SK-N-SH (cell line): Measurements from ENCODE around the gene NADSYN1. TPM values are rescaled to one million over a fixed set of nuclear protein-coding genes. Genes with fewer than 3 reads are reported as not detected.

ENCODE experiments used
- CTCF ChIA-PET: fragments of 300-600, 350-600 bp; formaldehyde crosslinking; extraction: SDS; loops from one replicate; lab custom pipeline; 2021; lab: Yijun Ruan, JAX
- POLR2A ChIA-PET: fragments of 350-600 bp; sonication (Branson Sonifier 250); formaldehyde crosslinking; extraction: SDS; loops from one replicate; lab custom pipeline; 2020; ENCODE audit warnings: antibody characterized with exemption, inconsistent platforms; lab: Yijun Ruan, JAX
- DNase-seq: peaks from one replicate; pipeline ENCODE4 v3.0.0; 2012
- H2AFZ ChIP-seq: fragments of 200-600 bp; sonication (generic); 2 replicates; pipeline ENCODE4 v1.8.1; 2016; ENCODE audit warnings: antibody characterized with exemption, mild to moderate bottlenecking, low read depth
- H3F3A ChIP-seq: fragments of 200-600 bp; sonication (generic); replicated peaks from 2 replicates; pipeline ENCODE3; 2016; ENCODE audit warnings: antibody characterized with exemption, mild to moderate bottlenecking; ENCODE audit not compliant: insufficient read depth
- H3K27ac ChIP-seq, 2 experiments: fragments of 200-500 bp in 1 of 2; fragments of 200-600 bp in 1 of 2; sonication (Bioruptor generic) in 1 of 2; sonication (generic), shearing (Covaris generic) in 1 of 2; 2 replicates each; pipeline versions ENCODE4 v1.5.1 to v1.6.1; 2014 to 2016; ENCODE audit warnings: low read depth in 2 of 2, inconsistent platforms in 1 of 2, low read length in 1 of 2, mild to moderate bottlenecking in 1 of 2, mixed read lengths in 1 of 2
- H3K27me3 ChIP-seq: fragments of 200-600 bp; sonication (generic), shearing (Covaris generic); 2 replicates; pipeline ENCODE4 v1.6.1; 2016; ENCODE audit warnings: mixed run types; ENCODE audit not compliant: insufficient read depth
- H3K36me3 ChIP-seq, 2 experiments: fragments of 200-500 bp in 1 of 2; fragments of 200-600 bp in 1 of 2; sonication (Bioruptor generic) in 1 of 2; sonication (generic) in 1 of 2; replicated peaks in 1 of 2; 2 replicates each; pipeline versions ENCODE3 to v1.5.1; 2014 to 2016; ENCODE audit warnings: low read length in 1 of 2, mild to moderate bottlenecking in 1 of 2; ENCODE audit not compliant: insufficient read depth in 2 of 2, control insufficient read depth in 1 of 2
- H3K4me1 ChIP-seq, 2 experiments: fragments of 200-500 bp in 1 of 2; fragments of 200-600 bp in 1 of 2; sonication (Bioruptor generic) in 1 of 2; sonication (generic), shearing (Covaris generic) in 1 of 2; 2 replicates each; pipeline versions ENCODE4 v1.5.1 to v1.6.1; 2014 to 2016; ENCODE audit warnings: low read depth in 1 of 2, low read length in 1 of 2, mixed run types in 1 of 2; ENCODE audit not compliant: insufficient read depth in 2 of 2, control insufficient read depth in 1 of 2
- H3K4me2 ChIP-seq: fragments of 200-600 bp; sonication (generic), shearing (Covaris generic); 2 replicates; pipeline ENCODE4 v1.6.1; 2017; ENCODE audit warnings: mixed run types
- H3K4me3 ChIP-seq, 2 experiments: fragments of 200-500 bp in 1 of 2; fragments of 200-600 bp in 1 of 2; sonication (Bioruptor generic) in 1 of 2; sonication (generic), shearing (Covaris generic) in 1 of 2; 2 replicates each; pipeline versions ENCODE4 v1.5.1 to v1.8.1; 2014 to 2016; ENCODE audit warnings: low read depth in 2 of 2, inconsistent platforms in 1 of 2, low read length in 1 of 2, mild to moderate bottlenecking in 1 of 2, mixed read lengths in 1 of 2, moderate library complexity in 1 of 2
- H3K79me2 ChIP-seq: fragments of 200-600 bp; sonication (generic); 2 replicates; pipeline ENCODE4 v1.8.1; 2017; ENCODE audit warnings: mild to moderate bottlenecking; ENCODE audit not compliant: insufficient read depth
- H3K9ac ChIP-seq: fragments of 200-600 bp; sonication (generic); 2 replicates; pipeline ENCODE4 v1.6.1; 2017; ENCODE audit warnings: mixed run types
- H3K9me2 ChIP-seq: fragments of 200-600 bp; sonication (generic); 2 replicates; pipeline ENCODE4 v1.6.1; 2017; ENCODE audit warnings: mixed run types
- H3K9me3 ChIP-seq: fragments of 200-600 bp; sonication (generic); 2 replicates; pipeline ENCODE4 v1.6.1; 2017; ENCODE audit warnings: mixed run types, mild to moderate bottlenecking, moderate library complexity
- H4K20me1 ChIP-seq: fragments of 200-600 bp; sonication (generic); 2 replicates; pipeline ENCODE4 v1.6.1; 2017; ENCODE audit warnings: mild to moderate bottlenecking, mixed run types; ENCODE audit not compliant: insufficient read depth
- GABPA ChIP-seq: IDR thresholded peaks from 2 replicates; pipeline ENCODE4 v1.4.0; 2012; ENCODE audit warnings: low read depth, mild to moderate bottlenecking
- IRF3 ChIP-seq: fragments of 150-350 bp; IDR thresholded peaks from 2 replicates; pipeline ENCODE4 v1.6.1; 2016; ENCODE audit warnings: mild to moderate bottlenecking, low read depth, low read length
- MAX ChIP-seq: IDR thresholded peaks from 2 replicates; pipeline ENCODE4 v1.4.0; 2012; ENCODE audit warnings: low read depth
- MEF2A ChIP-seq: IDR thresholded peaks from 2 replicates; pipeline ENCODE4 v1.4.0; 2012; ENCODE audit warnings: low read depth, borderline replicate concordance
- MXI1 ChIP-seq: IDR thresholded peaks from 2 replicates; pipeline ENCODE4 v1.6.1; 2012; ENCODE audit warnings: mild to moderate bottlenecking, low read depth, low read length, improper control_type of control experiment
- NRF1 ChIP-seq: IDR thresholded peaks from 2 replicates; pipeline ENCODE4 v1.6.1; 2012; ENCODE audit warnings: low read depth, mild to moderate bottlenecking, low read length
- POLR2AphosphoS5 ChIP-seq: IDR thresholded peaks from 2 replicates; pipeline ENCODE4 v1.6.1; 2012; ENCODE audit warnings: low read depth, low read length
- RCOR1 ChIP-seq: fragments of 150-350 bp; IDR thresholded peaks from 2 replicates; pipeline ENCODE4 v1.6.1; 2017; ENCODE audit warnings: antibody characterized with exemption, low read length
- REST ChIP-seq: IDR thresholded peaks from 2 replicates; pipeline ENCODE4 v1.6.1; 2012; ENCODE audit warnings: mild to moderate bottlenecking, low read depth, low read length, moderate library complexity
- RFX5 ChIP-seq: IDR thresholded peaks from 2 replicates; pipeline ENCODE4 v1.6.1; 2012; ENCODE audit warnings: mild to moderate bottlenecking, improper control_type of control experiment, low read length
- TCF12 ChIP-seq: IDR thresholded peaks from 2 replicates; pipeline ENCODE4 v1.4.0; 2012
- TEAD4 ChIP-seq: IDR thresholded peaks from 2 replicates; pipeline ENCODE4 v1.4.0; 2012; ENCODE audit warnings: mild to moderate bottlenecking, borderline replicate concordance; ENCODE audit not compliant: insufficient read depth
- USF2 ChIP-seq: fragments of 150-350 bp; IDR thresholded peaks from 2 replicates; pipeline ENCODE4 v1.6.1; 2017; ENCODE audit warnings: antibody characterized with exemption, low read length, low read depth, borderline replicate concordance
- ZBTB33 ChIP-seq: IDR thresholded peaks from 2 replicates; pipeline ENCODE4 v1.4.0; 2012; ENCODE audit warnings: low read depth, borderline replicate concordance
- WGBS: methylation state at CpG from one replicate; pipeline ENCODE4 v1.1.6; 2017; ENCODE audit warnings: low lambda C conversion rate; 5-methylcytosine and 5-hydroxymethylcytosine counted together
- polyA plus RNA-seq, 3 experiments: library from polyadenylated mRNA; depleted of rRNA; stranded (reverse); fragments of >200 nt; gene quantifications; 2 replicates each; pipeline ENCODE4 v1.2.3, GENCODE V29; 2012

Gene NADSYN1
- polyA plus RNA-seq, 1 of the 3 experiments (the other 2 are of a cell fraction): 62.5 TPM

GRCh38 chr11:71474771-71475483 is 21.9 kb downstream of the NADSYN1 start:
- no peak for TF ChIP-seq TCF12
- no peak for TF ChIP-seq TEAD4
- TF ChIP-seq MEF2A: no peak
- TF ChIP-seq MAX: no peak
- TF ChIP-seq POLR2AphosphoS5: no peak
- TF ChIP-seq REST: no peak
- TF ChIP-seq RFX5: no peak
- TF ChIP-seq NRF1: no peak
- no peak for TF ChIP-seq MXI1
- TF ChIP-seq USF2: no peak
- TF ChIP-seq, all 33 proteins: peak for 0
- Histone ChIP-seq H3K79me2 (no peaks in the 10 kb centered on the region), H3K9me2 (no peaks in the 10 kb centered on the region), H3K27ac (no peak overlapping the region), H3K27me3 (no peaks in the 10 kb centered on the region), H3K4me1 (no peaks in the 10 kb centered on the region), H3K4me2 (no peak overlapping the region), H3K9me3 (no peaks in the 10 kb centered on the region), H3F3A (no peaks in the 10 kb centered on the region), H3K36me3 (peaks cover 6 to 75% of the 10 kb centered on the region in 2 experiments), H2AFZ (no peak overlapping the region), H3K4me3 (no peak overlapping the region), H3K9ac (no peak overlapping the region), H4K20me1 (no peaks in the 10 kb centered on the region)
- CTCF ChIA-PET: no interaction called here
- POLR2A ChIA-PET: no interaction called here
- DNase-seq: no peak
- WGBS: 95% methylated on average over 26 of the region's 26 CpGs

- CTCF ChIA-PET: no interaction called here
- Histone ChIP-seq H3F3A (no peaks in the 10 kb centered on the region), H3K4me1 (no peaks in the 10 kb centered on the region), H3K36me3 (peaks cover 6 to 79% of the 10 kb centered on the region in 2 experiments), H3K27ac (no peak overlapping the region), H3K9me2 (no peaks in the 10 kb centered on the region), H3K4me3 (no peak overlapping the region), H2AFZ (no peak overlapping the region), H3K9ac (no peak overlapping the region), H3K79me2 (no peaks in the 10 kb centered on the region), H4K20me1 (no peaks in the 10 kb centered on the region), H3K9me3 (no peaks in the 10 kb centered on the region), H3K4me2 (no peak overlapping the region), H3K27me3 (no peaks in the 10 kb centered on the region)
- POLR2A ChIA-PET: no interaction called here
- WGBS: 96% methylated on average over 16 of the region's 21 CpGs
- DNase-seq: no peak
- no peak for TF ChIP-seq RCOR1
- TF ChIP-seq REST: no peak
- no peak for TF ChIP-seq ZBTB33
- no peak for TF ChIP-seq IRF3
- no peak for TF ChIP-seq TCF12
- TF ChIP-seq GABPA: no peak
- TF ChIP-seq MAX: no peak
These were observed 23.0 kb downstream of the NADSYN1 start for GRCh38 chr11:71476031-71476430.
